Uterus (tissue), 4 donors: ENCODE data around the gene PCYT1A. TPM values are rescaled to one million over a fixed set of nuclear protein-coding genes. Genes with fewer than 3 reads are reported as not detected.

Experiments
- DNase-seq, 2 donors: peaks; one replicate each; pipeline ENCODE4 v3.0.0-alpha.2; 2019 to 2020
- H3K27ac ChIP-seq, 2 donors: fragments of 200-600 bp; sonication (generic); 1 replicate in 1 of 2; 2 replicates in 1 of 2; pipeline ENCODE4 v1.5.1; 2016 to 2018
- H3K27me3 ChIP-seq, 2 donors: fragments of 200-600 bp; sonication (generic); one replicate each; pipeline ENCODE4 v1.5.1; 2018 to 2019; ENCODE audit warnings: control low read depth in 1 of 2
- H3K36me3 ChIP-seq, 2 donors: fragments of 200-600 bp; sonication (generic); one replicate each; pipeline ENCODE4 v1.5.1; 2019; ENCODE audit warnings: control low read depth in 1 of 2
- H3K4me1 ChIP-seq, 2 donors: fragments of 200-600 bp; sonication (generic); one replicate each; pipeline ENCODE4 v1.5.1; 2018 to 2019; ENCODE audit warnings: control low read depth in 1 of 2
- H3K4me3 ChIP-seq, 2 donors: fragments of 200-600 bp; sonication (generic); 1 replicate in 1 of 2; 2 replicates in 1 of 2; pipeline ENCODE4 v1.5.1; 2018 to 2019; ENCODE audit warnings: mild to moderate bottlenecking in 1 of 2
- H3K9me3 ChIP-seq, 2 donors: fragments of 200-600 bp; sonication (generic); one replicate each; pipeline ENCODE4 v1.5.1; 2019; ENCODE audit warnings: control low read depth in 1 of 2
- CTCF ChIP-seq, 4 experiments: fragments of 200-600 bp in 2 of 4; fragments of 450-650 bp in 2 of 4; sonication (generic) in 2 of 4; IDR thresholded peaks; one replicate each; pipeline ENCODE4 v1.5.1; 2016 to 2019; ENCODE audit warnings: antibody characterized with exemption in 4 of 4, mild to moderate bottlenecking in 2 of 4, moderate library complexity in 1 of 4
- POLR2A ChIP-seq, 2 donors: fragments of 450-650 bp; IDR thresholded peaks; one replicate each; pipeline ENCODE4 v1.6.1; 2016; ENCODE audit warnings: antibody characterized with exemption in 2 of 2, mild to moderate bottlenecking in 1 of 2, moderate library complexity in 1 of 2
- intact Hi-C: fragments of 100-400 bp; cut with DNase I; formaldehyde crosslinking; loops from one replicate; pipeline ENCODE4 v1.15.1; 2023; ENCODE audit warnings: low total_unique reads
- total RNA-seq, 4 donors: library from RNA; depleted of rRNA in 3 of 4; stranded (reverse); fragments of >200 nt in 3 of 4; gene quantifications; one replicate each; pipeline versions ENCODE4 v1.1.0 to v1.2.4, GENCODE V29; 2014 to 2023
- donor health status: DM: yes; HTN: yes; CAD: no.

PCYT1A gene
- total RNA-seq, 4 donors from 2014 or later, result 36.5 to 275 (median 56.0) TPM

GRCh38 chr3:196219194-196219969 is 68.1 kb downstream of the PCYT1A start:
- peak overlapping the region in 1 of 2 donors; percentile 11 for H3K4me3 ChIP-seq
- TF ChIP-seq POLR2A (IDR thresholded peaks at IDR 0.05), result no peak
- TF ChIP-seq CTCF (IDR thresholded peaks at IDR 0.05), result no peak
- no peaks in the 10 kb centered on the region for H3K36me3 ChIP-seq
- intact Hi-C loops, result no loop called here
- H3K4me1 ChIP-seq, result no peaks in the 10 kb centered on the region
- no peaks in the 10 kb centered on the region for H3K9me3 ChIP-seq
- DNase-seq, result peak; percentile 54 to 63
- H3K27ac ChIP-seq, result no peak overlapping the region
- no peaks in the 10 kb centered on the region for H3K27me3 ChIP-seq

GRCh38 chr3:196218155-196218712 is 69.3 kb downstream of the PCYT1A start:
- Histone ChIP-seq H3K4me1 (no peaks in the 10 kb centered on the region), H3K27me3 (no peaks in the 10 kb centered on the region), H3K27ac (no peak overlapping the region), H3K9me3 (no peaks in the 10 kb centered on the region), H3K36me3 (no peaks in the 10 kb centered on the region), H3K4me3 (no peak overlapping the region)
- no peak for DNase-seq
- intact Hi-C loops, result no loop called here
- TF ChIP-seq POLR2A (IDR thresholded peaks at IDR 0.05) (no peak), CTCF (IDR thresholded peaks at IDR 0.05) (no peak)

GRCh38 chr3:196217307-196218154 is 70.0 kb downstream of the PCYT1A start:
- Histone ChIP-seq H3K4me1 (no peaks in the 10 kb centered on the region), H3K9me3 (no peaks in the 10 kb centered on the region), H3K27me3 (no peaks in the 10 kb centered on the region), H3K36me3 (no peaks in the 10 kb centered on the region), H3K4me3 (no peak overlapping the region), H3K27ac (no peak overlapping the region)
- TF ChIP-seq POLR2A (IDR thresholded peaks at IDR 0.05), result no peak
- no peak for TF ChIP-seq CTCF (IDR thresholded peaks at IDR 0.05)
- DNase-seq, result no peak
- intact Hi-C loops, result no loop called here

- intact Hi-C loops, result no loop called here
- no peak overlapping the region for H3K27ac ChIP-seq
- TF ChIP-seq CTCF (IDR thresholded peaks at IDR 0.05) (no peak), POLR2A (IDR thresholded peaks at IDR 0.05) (no peak)
- H3K27me3 ChIP-seq, result no peaks in the 10 kb centered on the region
- H3K4me3 ChIP-seq, result no peak overlapping the region
- H3K9me3 ChIP-seq, result no peaks in the 10 kb centered on the region
- H3K36me3 ChIP-seq, result no peaks in the 10 kb centered on the region
- H3K4me1 ChIP-seq, result no peaks in the 10 kb centered on the region
- no peak for DNase-seq
Observed at GRCh38 chr3:196216681-196217211, 70.8 kb downstream of the PCYT1A start.
